Spinal cord (tissue), 10 donors: ENCODE measurements around the gene NMNAT1. TPM values are rescaled to one million over a fixed set of nuclear protein-coding genes. Genes with fewer than 3 reads are reported as not detected.
"Not testable (repeated sequence)": the region's sequence is repeated elsewhere in the genome, so short reads cannot be mapped to it uniquely, and the experiment has no call there.

ENCODE experiments used
- DNase-seq, 6 donors: peaks; one replicate each; pipeline versions ENCODE4 v3.0.0 to v3.0.0-alpha.2; 2013 to 2015; ENCODE audit warnings: low spot score in 6 of 6, low read depth in 4 of 6
- H3K27ac ChIP-seq: one replicate; pipeline ENCODE4 v1.5.1; 2013; ENCODE audit warnings: low read depth, low read length, control low read depth
- H3K27me3 ChIP-seq: one replicate; pipeline ENCODE4 v1.6.1; 2013; ENCODE audit warnings: low read length; ENCODE audit not compliant: control insufficient read depth, insufficient read depth
- H3K36me3 ChIP-seq: one replicate; pipeline ENCODE4 v1.6.1; 2013; ENCODE audit warnings: low read length; ENCODE audit not compliant: control insufficient read depth, insufficient read depth
- H3K4me1 ChIP-seq: one replicate; pipeline ENCODE4 v1.6.1; 2013; ENCODE audit warnings: low read length; ENCODE audit not compliant: control insufficient read depth, insufficient read depth
- H3K4me3 ChIP-seq: one replicate; pipeline ENCODE4 v1.5.1; 2013; ENCODE audit warnings: low read depth, low read length, control low read depth
- H3K9me3 ChIP-seq: one replicate; pipeline ENCODE4 v1.6.1; 2013; ENCODE audit warnings: low read length; ENCODE audit not compliant: control insufficient read depth, insufficient read depth
- WGBS: methylation state at CpG from one replicate; pipeline ENCODE4 v1.1.5; 2013; ENCODE audit warnings: missing lambda C conversion rate; ENCODE audit not compliant: insufficient coverage; 5-methylcytosine and 5-hydroxymethylcytosine counted together
- polyA plus RNA-seq, 2 donors: library from polyadenylated mRNA; unstranded; fragments of 120-200 nt; gene quantifications; one replicate each; pipeline ENCODE4 v1.2.1, GENCODE V29; 2013; ENCODE audit not compliant: insufficient read length in 2 of 2
- total RNA-seq, 2 donors: library from RNA; depleted of rRNA in 1 of 2; stranded (reverse); fragments of 120-200 nt in 1 of 2; fragments of >200 nt in 1 of 2; gene quantifications; one replicate each; pipeline versions ENCODE4 v1.2.3 to v1.2.4, GENCODE V29; 2013 to 2014
- donor health status: healthy.

Gene NMNAT1
- total and polyA plus RNA-seq, 4 donors: 11.3 to 17.6 (median 12.2) TPM

- not testable (repeated sequence) for H3K36me3 ChIP-seq, H3K4me1 ChIP-seq, H3K27ac ChIP-seq, H3K9me3 ChIP-seq, DNase-seq, H3K27me3 ChIP-seq, H3K4me3 ChIP-seq
- no CpG with 5 or more reads among the region's 3 CpGs for WGBS
Measured at GRCh38 chr1:9917495-9917894, 25.8 kb upstream of the NMNAT1 start.

GRCh38 chr1:9917901-9918300 is 25.4 kb upstream of the NMNAT1 start:
- Histone ChIP-seq H3K27me3 (no peaks in the 10 kb centered on the region), H3K36me3 (no peaks in the 10 kb centered on the region), H3K27ac (no peak overlapping the region), H3K4me3 (no peak overlapping the region), H3K9me3 (no peaks in the 10 kb centered on the region), H3K4me1 (no peaks in the 10 kb centered on the region)
- whole genome bisulfite sequencing: no CpG with 5 or more reads among the region's 1 CpG
- DNase-seq: no peak

- Histone ChIP-seq H3K4me1 (peaks cover 4% of the 10 kb centered on the region), H3K27ac (no peak overlapping the region), H3K4me3 (no peak overlapping the region), H3K27me3 (no peaks in the 10 kb centered on the region), H3K9me3 (no peaks in the 10 kb centered on the region), H3K36me3 (no peaks in the 10 kb centered on the region)
- WGBS: 83% methylated on average over 1 of the region's 5 CpGs
- no peak for DNase-seq
Measured at GRCh38 chr1:9920606-9921005, 22.7 kb upstream of the NMNAT1 start.

- H3K4me1 ChIP-seq: peaks cover 4% of the 10 kb centered on the region
- no peak overlapping the region for H3K27ac ChIP-seq
- H3K36me3 ChIP-seq: no peaks in the 10 kb centered on the region
- H3K4me3 ChIP-seq: no peak overlapping the region
- DNase-seq: peak in 2 of 6 donors; percentile 25 to 87
- H3K27me3 ChIP-seq: no peaks in the 10 kb centered on the region
- WGBS: 14% methylated on average over 3 of the region's 5 CpGs
- no peaks in the 10 kb centered on the region for H3K9me3 ChIP-seq
Measured at GRCh38 chr1:9922342-9922741, 20.9 kb upstream of the NMNAT1 start.

GRCh38 chr1:9927259-9927658 is 16.0 kb upstream of the NMNAT1 start:
- Histone ChIP-seq H3K9me3 (no peaks in the 10 kb centered on the region), H3K27me3 (no peaks in the 10 kb centered on the region), H3K4me3 (no peak overlapping the region), H3K36me3 (peaks cover 26% of the 10 kb centered on the region), H3K27ac (no peak overlapping the region), H3K4me1 (peaks cover 4% of the 10 kb centered on the region)
- WGBS: 88% methylated on average over 2 of the region's 5 CpGs
- no peak for DNase-seq

GRCh38 chr1:9929431-9930385 is 13.6 kb upstream of the NMNAT1 start:
- peaks cover 41% of the 10 kb centered on the region for H3K36me3 ChIP-seq
- peak overlapping the region; percentile 57 for H3K27ac ChIP-seq
- no peaks in the 10 kb centered on the region for H3K4me1 ChIP-seq
- no peaks in the 10 kb centered on the region for H3K27me3 ChIP-seq
- 77% methylated on average over 7 of the region's 15 CpGs for WGBS
- H3K9me3 ChIP-seq: no peaks in the 10 kb centered on the region
- H3K4me3 ChIP-seq: no peak overlapping the region
- peak in 2 of 6 donors; percentile 27 to 53 for DNase-seq

GRCh38 chr1:9942399-9942938 is 806 bp upstream of the NMNAT1 start:
- WGBS: 1% methylated on average over 7 of the region's 14 CpGs
- DNase-seq: peak in 4 of 6 donors; percentile 17 to 79 (median 55)
- Histone ChIP-seq H3K4me1 (peaks cover 10% of the 10 kb centered on the region), H3K27ac (peak overlapping the region; percentile 90), H3K27me3 (no peaks in the 10 kb centered on the region), H3K9me3 (no peaks in the 10 kb centered on the region), H3K4me3 (peak overlapping the region; percentile 90), H3K36me3 (peaks cover 22% of the 10 kb centered on the region)

- Histone ChIP-seq H3K4me3 (no peak overlapping the region), H3K36me3 (peaks cover 6% of the 10 kb centered on the region), H3K9me3 (no peaks in the 10 kb centered on the region), H3K27me3 (no peaks in the 10 kb centered on the region), H3K4me1 (peaks cover 17% of the 10 kb centered on the region), H3K27ac (no peak overlapping the region)
- 96% methylated on average over 2 of the region's 2 CpGs for WGBS
- DNase-seq: no peak
Measured at GRCh38 chr1:9946315-9946714, 3.0 kb downstream of the NMNAT1 start.

- 100% methylated on average over 2 of the region's 8 CpGs for WGBS
- H3K4me1 ChIP-seq: no peaks in the 10 kb centered on the region
- H3K36me3 ChIP-seq: peaks cover 2% of the 10 kb centered on the region
- H3K4me3 ChIP-seq: no peak overlapping the region
- H3K27me3 ChIP-seq: no peaks in the 10 kb centered on the region
- H3K9me3 ChIP-seq: no peaks in the 10 kb centered on the region
- no peak overlapping the region for H3K27ac ChIP-seq
- DNase-seq: no peak
Measured at GRCh38 chr1:9957726-9958125, 14.5 kb downstream of the NMNAT1 start.

- H3K27ac ChIP-seq: no peak overlapping the region
- 40% methylated on average over 1 of the region's 4 CpGs for WGBS
Measured at GRCh38 chr1:9960011-9960410, 16.7 kb downstream of the NMNAT1 start.

More at GRCh38 chr1:9960011-9960410, 16.7 kb downstream of the NMNAT1 start:
- H3K4me1 ChIP-seq: no peaks in the 10 kb centered on the region
- H3K27me3 ChIP-seq: no peaks in the 10 kb centered on the region
- DNase-seq: no peak
- H3K9me3 ChIP-seq: no peaks in the 10 kb centered on the region
- no peak overlapping the region for H3K4me3 ChIP-seq
- H3K36me3 ChIP-seq: peaks cover 2% of the 10 kb centered on the region
